ENCODE data around the gene CMTM8.

- no peak for TF ChIP-seq MAX (IDR thresholded peaks at IDR 0.05)
- TF ChIP-seq EP300 (IDR thresholded peaks at IDR 0.05) = no peak
- TF ChIP-seq, protein P1, sequence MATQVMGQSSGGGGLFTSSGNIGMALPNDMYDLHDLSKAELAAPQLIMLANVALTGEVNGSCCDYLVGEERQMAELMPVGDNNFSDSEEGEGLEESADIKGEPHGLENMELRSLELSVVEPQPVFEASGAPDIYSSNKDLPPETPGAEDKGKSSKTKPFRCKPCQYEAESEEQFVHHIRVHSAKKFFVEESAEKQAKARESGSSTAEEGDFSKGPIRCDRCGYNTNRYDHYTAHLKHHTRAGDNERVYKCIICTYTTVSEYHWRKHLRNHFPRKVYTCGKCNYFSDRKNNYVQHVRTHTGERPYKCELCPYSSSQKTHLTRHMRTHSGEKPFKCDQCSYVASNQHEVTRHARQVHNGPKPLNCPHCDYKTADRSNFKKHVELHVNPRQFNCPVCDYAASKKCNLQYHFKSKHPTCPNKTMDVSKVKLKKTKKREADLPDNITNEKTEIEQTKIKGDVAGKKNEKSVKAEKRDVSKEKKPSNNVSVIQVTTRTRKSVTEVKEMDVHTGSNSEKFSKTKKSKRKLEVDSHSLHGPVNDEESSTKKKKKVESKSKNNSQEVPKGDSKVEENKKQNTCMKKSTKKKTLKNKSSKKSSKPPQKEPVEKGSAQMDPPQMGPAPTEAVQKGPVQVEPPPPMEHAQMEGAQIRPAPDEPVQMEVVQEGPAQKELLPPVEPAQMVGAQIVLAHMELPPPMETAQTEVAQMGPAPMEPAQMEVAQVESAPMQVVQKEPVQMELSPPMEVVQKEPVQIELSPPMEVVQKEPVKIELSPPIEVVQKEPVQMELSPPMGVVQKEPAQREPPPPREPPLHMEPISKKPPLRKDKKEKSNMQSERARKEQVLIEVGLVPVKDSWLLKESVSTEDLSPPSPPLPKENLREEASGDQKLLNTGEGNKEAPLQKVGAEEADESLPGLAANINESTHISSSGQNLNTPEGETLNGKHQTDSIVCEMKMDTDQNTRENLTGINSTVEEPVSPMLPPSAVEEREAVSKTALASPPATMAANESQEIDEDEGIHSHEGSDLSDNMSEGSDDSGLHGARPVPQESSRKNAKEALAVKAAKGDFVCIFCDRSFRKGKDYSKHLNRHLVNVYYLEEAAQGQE (IDR thresholded peaks at IDR 0.05) = no peak
- no peak for TF ChIP-seq ESRRA (IDR thresholded peaks at IDR 0.05; ENCODE audit: borderline replicate concordance, low read length)
- no peak for TF ChIP-seq JUN (IDR thresholded peaks at IDR 0.05)
- no peak for TF ChIP-seq RNF2 (IDR thresholded peaks at IDR 0.05; ENCODE audit: borderline replicate concordance, low read depth)
- TF ChIP-seq, protein P2, sequence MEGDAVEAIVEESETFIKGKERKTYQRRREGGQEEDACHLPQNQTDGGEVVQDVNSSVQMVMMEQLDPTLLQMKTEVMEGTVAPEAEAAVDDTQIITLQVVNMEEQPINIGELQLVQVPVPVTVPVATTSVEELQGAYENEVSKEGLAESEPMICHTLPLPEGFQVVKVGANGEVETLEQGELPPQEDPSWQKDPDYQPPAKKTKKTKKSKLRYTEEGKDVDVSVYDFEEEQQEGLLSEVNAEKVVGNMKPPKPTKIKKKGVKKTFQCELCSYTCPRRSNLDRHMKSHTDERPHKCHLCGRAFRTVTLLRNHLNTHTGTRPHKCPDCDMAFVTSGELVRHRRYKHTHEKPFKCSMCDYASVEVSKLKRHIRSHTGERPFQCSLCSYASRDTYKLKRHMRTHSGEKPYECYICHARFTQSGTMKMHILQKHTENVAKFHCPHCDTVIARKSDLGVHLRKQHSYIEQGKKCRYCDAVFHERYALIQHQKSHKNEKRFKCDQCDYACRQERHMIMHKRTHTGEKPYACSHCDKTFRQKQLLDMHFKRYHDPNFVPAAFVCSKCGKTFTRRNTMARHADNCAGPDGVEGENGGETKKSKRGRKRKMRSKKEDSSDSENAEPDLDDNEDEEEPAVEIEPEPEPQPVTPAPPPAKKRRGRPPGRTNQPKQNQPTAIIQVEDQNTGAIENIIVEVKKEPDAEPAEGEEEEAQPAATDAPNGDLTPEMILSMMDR (IDR thresholded peaks at IDR 0.05) = no peak
Observed at GRCh38 chr3:32301426-32301825, 62.9 kb downstream of the CMTM8 start.

All from A549 (cell line).